ENCODE results near the gene MACROD2. TPM values are rescaled to one million over a fixed set of nuclear protein-coding genes. Genes with fewer than 3 reads are reported as not detected.

The MACROD2 gene
- total RNA-seq, 4 donors from 2014 or later, result 2.9 to 11.3 (median 8.0) TPM

DNA sequence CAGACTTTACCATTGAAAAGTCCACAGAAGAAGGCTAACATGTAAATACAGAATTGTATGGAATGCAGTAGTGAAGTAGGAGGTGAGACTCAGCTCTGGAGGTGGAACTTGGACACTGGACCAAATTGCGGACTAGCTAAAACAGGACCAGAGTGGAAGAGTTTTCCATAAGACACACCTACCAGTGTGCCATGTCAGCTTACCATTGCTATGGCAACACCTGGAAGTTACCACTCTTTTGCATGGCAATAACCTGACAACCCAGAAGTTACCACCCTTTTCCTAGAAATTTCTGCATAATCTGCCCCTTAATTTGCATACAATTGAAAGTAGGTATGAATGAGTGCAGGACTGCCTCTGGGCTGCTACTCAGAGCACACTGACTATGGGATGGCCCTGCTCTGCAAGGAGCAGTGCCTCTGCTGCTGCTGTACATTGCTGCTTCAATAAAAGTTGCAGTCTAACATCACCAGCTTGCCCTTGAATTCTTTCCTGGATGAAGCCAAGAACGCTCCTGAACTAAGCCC, 911.7 kb downstream of the MACROD2 start:
- TF ChIP-seq, protein P1, sequence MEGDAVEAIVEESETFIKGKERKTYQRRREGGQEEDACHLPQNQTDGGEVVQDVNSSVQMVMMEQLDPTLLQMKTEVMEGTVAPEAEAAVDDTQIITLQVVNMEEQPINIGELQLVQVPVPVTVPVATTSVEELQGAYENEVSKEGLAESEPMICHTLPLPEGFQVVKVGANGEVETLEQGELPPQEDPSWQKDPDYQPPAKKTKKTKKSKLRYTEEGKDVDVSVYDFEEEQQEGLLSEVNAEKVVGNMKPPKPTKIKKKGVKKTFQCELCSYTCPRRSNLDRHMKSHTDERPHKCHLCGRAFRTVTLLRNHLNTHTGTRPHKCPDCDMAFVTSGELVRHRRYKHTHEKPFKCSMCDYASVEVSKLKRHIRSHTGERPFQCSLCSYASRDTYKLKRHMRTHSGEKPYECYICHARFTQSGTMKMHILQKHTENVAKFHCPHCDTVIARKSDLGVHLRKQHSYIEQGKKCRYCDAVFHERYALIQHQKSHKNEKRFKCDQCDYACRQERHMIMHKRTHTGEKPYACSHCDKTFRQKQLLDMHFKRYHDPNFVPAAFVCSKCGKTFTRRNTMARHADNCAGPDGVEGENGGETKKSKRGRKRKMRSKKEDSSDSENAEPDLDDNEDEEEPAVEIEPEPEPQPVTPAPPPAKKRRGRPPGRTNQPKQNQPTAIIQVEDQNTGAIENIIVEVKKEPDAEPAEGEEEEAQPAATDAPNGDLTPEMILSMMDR (IDR thresholded peaks at IDR 0.05; ENCODE audit: low read depth), result no peak

DNA sequence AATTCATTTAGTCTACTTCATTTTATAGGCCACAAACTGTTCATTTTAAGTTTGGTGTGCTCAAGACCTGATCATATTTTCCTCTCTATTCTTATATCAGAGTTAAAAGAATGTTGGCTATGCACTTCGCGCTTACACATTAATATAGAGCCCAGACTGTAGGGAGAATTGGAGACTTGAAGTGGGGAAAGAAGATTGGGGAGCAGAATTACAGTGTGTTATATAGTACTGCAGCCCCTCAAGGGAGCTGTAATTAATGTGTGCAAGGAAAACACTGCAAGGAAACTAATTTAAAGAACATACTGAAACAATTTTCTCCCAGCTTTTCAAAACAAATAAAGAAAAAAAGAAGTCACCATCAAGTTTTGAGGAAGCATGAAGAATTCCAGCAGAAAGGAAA, 914.8 kb downstream of the MACROD2 start:
- TF ChIP-seq, protein P1 (IDR thresholded peaks at IDR 0.05; ENCODE audit: low read depth), result no peak

DNA sequence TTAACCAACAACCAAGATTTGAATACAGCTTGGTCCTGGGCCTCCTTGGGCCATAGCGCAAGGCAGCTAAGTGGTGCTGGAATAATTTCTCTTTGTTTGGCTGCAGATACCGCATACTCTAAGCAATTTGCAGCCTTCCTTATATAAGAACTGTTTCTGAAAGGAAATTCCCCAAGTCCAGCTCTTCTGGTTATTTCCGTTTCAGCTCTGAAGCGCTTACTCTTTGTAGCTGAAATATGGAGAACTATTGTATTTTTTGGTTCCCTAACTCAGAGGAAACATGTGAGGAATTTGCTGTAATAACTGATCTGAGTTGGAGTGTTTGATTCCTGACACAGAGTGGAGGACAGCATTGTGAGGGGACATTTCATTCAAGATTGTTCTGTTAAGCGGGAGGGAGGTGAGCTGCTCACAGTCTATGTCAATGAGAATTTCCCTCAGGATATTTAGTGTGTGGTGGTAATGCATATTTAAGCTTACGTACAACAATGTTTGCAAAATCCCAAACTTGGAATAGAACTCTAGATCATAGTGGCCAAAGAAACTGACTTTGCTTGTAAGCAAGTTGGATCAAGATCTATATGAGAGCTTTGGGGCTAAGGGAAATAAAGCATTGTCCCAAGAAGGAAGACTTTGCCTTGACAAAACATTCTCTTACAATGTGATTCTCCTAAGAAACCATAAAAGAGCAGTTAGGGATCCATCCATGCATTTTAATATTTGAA, 918.7 kb downstream of the MACROD2 start:
- TF ChIP-seq, protein P1 (IDR thresholded peaks at IDR 0.05; ENCODE audit: low read depth), result no peak

DNA sequence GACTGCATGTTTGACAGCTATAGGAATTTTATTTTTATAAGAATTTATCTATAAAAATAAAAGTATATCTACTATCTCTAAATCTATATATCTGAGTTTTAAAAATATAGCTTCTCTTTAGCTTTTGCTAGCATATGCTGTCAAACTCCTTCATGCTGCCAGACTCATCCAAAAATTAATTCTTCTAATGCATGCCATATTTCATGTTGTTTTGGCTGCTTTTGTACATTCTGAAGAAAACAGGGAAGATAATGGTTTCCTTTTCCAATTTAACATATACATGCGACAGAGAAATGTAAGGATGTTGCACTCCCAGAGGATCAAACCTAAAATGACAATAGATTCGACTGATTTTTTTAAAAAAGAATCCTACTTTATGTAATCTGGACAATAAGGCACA, 919.3 kb downstream of the MACROD2 start:
- TF ChIP-seq, protein P1 (IDR thresholded peaks at IDR 0.05; ENCODE audit: low read depth), result no peak

DNA sequence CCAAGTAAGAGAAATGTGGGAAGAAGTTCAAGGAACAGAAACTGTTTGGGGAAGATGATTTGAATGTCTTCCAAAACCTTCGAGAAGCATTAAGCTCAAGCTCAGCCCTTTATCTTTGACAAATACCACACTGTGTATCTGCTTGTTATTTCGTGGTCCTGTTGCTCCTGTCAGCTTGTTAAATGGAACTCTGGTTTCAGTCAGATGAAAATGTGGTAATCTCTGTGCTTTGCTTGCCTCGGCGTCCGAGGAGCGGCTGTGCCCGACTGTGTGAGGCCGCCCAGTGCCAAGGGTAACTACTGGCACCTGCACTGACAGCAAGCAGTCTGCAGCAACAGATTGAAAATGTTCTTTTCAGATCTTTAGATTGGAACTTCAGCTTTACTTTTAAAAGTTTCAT, 920.0 kb downstream of the MACROD2 start:
- TF ChIP-seq, protein P1 (IDR thresholded peaks at IDR 0.05; ENCODE audit: low read depth), result no peak

DNA sequence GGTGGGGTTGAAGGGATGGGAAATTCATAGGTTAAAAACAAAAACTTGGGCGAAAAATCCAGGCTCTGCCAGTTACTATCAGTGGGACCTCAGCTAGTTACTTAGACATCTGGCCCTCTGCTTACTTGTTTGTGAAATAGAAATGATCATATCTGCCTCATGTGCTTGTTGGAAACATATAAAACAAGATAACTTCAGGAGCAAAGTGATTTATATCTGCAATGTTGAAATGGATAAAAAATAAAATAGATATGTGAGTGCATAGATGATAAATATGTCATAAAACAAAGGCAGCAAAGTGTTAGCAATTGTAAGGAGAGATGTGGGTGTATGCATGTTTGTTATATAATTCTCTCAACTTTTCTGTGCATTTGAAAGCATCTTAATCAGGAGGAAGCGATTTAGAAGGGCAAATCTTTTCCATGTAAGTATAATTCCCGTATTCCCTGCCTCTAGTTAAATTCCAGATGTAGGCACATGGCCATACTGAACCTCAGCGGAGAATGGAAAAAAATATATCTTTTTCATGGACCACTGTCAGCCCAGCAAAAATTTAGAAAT, 921.1 kb downstream of the MACROD2 start:
- TF ChIP-seq, protein P1 (IDR thresholded peaks at IDR 0.05; ENCODE audit: low read depth), result no peak

DNA sequence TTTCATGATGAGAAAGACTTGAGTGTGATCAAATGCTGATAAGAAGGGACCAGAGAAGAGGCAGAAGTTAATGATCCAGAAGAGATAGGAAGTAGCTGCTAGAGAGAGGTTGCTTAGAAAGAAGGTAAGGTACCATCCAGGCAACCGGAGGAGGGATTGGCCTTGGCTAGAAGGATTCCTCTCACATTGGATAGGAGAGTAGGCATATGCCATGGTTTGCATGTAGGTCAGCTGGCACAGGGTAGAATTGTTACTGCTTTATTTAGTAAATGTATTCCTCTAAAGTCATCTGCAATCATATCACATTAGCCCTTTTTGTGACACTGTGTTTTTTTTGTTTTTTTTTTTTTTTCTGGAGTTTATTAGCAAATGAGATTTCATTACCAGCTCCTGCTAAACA, 923.0 kb downstream of the MACROD2 start:
- TF ChIP-seq, protein P1 (IDR thresholded peaks at IDR 0.05; ENCODE audit: low read depth), result no peak

Measured in subcutaneous adipose tissue (tissue), 4 donors.